DMS53 treated with DMSO at 0.1 percent for 48 hours (cell line): ENCODE results near the gene PLD6.

Experiments used
- DNase-seq: peaks from one replicate; lab custom pipeline; 2025; ENCODE audit not compliant: unreplicated experiment; lab: John Stamatoyannopoulos, UW

PLD6 gene

DNA sequence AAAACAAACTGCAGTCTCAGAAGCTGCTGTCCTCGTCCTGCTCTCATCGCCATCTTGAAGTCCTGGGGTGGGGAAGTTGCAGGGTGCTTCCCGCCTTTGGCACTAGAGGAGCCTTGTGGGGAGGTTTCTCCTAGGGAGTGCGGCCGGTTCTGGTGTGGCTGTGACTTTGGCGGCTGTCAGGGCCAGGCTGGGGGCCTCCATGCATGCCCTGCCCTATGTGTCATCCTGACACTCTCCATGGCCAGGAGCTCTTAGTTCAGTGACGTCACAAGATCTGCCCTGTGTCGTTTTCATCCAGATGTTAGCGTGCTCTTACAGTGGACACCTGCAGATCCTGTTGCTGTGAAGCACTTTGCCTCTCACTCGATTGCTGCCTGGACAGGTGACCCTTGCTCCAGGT is 49.6 kb downstream of the PLD6 start:
- DNase-seq, result no peak

DNA sequence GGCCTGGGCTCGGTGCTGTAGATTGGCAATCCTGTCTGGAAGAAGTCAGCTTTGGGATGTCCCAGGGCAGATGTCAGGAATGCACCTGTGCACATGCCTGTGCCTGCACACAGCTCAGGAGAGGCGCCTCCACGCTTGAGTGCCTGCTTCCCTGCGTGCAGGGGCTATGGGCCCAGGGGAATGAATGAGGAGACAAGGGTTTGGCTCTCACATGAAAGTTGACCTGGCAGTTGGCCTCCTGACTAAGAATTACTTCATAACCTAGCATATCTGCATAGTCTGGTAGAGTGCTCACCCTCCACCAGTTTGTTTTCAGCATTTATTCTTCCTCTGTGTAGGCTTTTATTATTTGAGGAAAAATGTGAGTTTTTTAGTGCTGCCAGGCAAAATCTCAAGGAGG is 50.0 kb downstream of the PLD6 start:
- no peak for DNase-seq

- DNase-seq, result no peak
Measured at GRCh38 chr17:17155568-17155967, 50.6 kb downstream of the PLD6 start.

- no peak for DNase-seq
Measured at GRCh38 chr17:17154981-17155380, 51.2 kb downstream of the PLD6 start.

GRCh38 chr17:17154556-17154955 is 51.6 kb downstream of the PLD6 start:
- DNase-seq, result no peak

GRCh38 chr17:17153709-17154108 is 52.4 kb downstream of the PLD6 start:
- DNase-seq, result no peak

GRCh38 chr17:17153071-17153470 is 53.1 kb downstream of the PLD6 start:
- no peak for DNase-seq

- DNase-seq, result no peak
Measured at GRCh38 chr17:17152385-17152784, 53.7 kb downstream of the PLD6 start.

- DNase-seq, result no peak
Measured at GRCh38 chr17:17151962-17152361, 54.2 kb downstream of the PLD6 start.

DNA sequence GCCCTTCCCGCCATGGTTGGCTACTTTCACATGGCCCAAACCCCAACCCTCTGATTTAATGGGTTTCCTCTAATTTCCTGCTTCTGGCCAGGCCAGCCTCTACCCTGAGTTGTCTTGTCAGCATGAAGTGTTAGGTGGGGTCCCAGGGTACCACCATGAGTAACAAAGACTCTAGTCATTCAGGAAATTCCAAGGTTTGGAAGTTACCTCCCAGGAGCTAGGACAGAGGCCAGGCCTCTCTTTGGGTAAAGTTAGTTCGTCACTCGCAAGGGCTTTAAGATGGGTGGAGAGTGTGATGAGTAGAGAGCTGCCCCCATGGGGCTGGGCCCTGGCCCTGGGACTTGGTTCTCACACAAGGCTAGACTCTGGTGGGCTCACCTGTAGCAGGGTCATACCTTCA is 54.6 kb downstream of the PLD6 start:
- DNase-seq, result no peak

DNA sequence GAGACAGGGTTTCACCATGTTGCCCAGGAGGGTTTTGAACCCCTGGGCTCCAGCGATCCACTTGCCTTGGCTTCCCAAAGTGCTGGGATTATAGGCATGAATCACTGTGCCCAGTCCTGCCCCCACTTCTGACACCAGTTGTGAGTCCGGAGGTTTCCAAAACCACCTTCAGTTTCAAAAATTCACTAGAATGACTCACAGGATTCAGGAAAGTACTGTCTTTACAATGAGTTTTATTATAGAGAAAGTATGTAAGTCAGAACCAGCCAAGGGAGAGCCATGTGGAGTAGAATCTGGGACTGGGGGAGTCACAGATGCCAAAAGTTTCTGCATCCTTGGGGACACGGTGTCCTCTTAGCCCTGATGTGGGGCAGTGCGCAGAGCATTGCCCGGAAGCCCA is 55.1 kb downstream of the PLD6 start:
- DNase-seq, result no peak
